ENCODE data around the gene MMS19. TPM values are rescaled to one million over a fixed set of nuclear protein-coding genes. Genes with fewer than 3 reads are reported as not detected.

MMS19 gene
- total and polyA plus RNA-seq, 10 of the 15 experiments (the other 5 are each of a cell fraction or from before 2014, with no cell fraction given), result 40.2 to 112 (median 69.0) TPM

GRCh38 chr10:97435211-97435610, 63.0 kb downstream of the MMS19 start:
- no peak overlapping the region for H3K9ac ChIP-seq (ENCODE audit: control insufficient read depth, insufficient read depth, low read length)
- H2AFZ ChIP-seq (ENCODE audit: control insufficient read depth, low read depth, low read length), result no peak overlapping the region
- DNase-seq (ENCODE audit: low read depth, low spot score) (no peak), FAIRE-seq (no peak), ATAC-seq (no peak)
- no peak overlapping the region for H3K4me3 ChIP-seq
- TF ChIP-seq POLR2AphosphoS2 (IDR thresholded peaks at IDR 0.05; ENCODE audit: low read depth, low read length) (0 out of 2 replicates have a peak, but pooled peaks have one; percentile 63), CHD1 (IDR thresholded peaks at IDR 0.05; ENCODE audit: low read depth, low read length) (no peak)
- H3K27me3 ChIP-seq (replicated peaks in 1 of 2; ENCODE audit: control insufficient read depth in 2 of 2, insufficient read depth in 2 of 2, low read length in 1 of 2), result no peaks in the 10 kb centered on the region
- H3K27ac ChIP-seq (ENCODE audit: control insufficient read depth, insufficient read depth), result no peak overlapping the region
- 95% methylated on average over 6 of the region's 6 CpGs for WGBS (ENCODE audit: insufficient coverage, insufficient replicate concordance, low lambda C conversion rate, missing lambda C conversion rate)
- CTCF ChIA-PET, result interaction anchor here (1.2 to 1.4 kb wide), 2 partner anchors 12 to 20 kb away, joined by 3 read pairs; no protein-coding TSS in a partner anchor
- RAD21 ChIA-PET (ENCODE audit: unreplicated experiment), result no interaction called here
- intact Hi-C loops (cut with micrococcal nuclease; ENCODE audit: unreplicated experiment) (no loop called here), in situ Hi-C loops (cut with MboI) (no loop called here)
- SMC1A ChIA-PET (ENCODE audit: uncharacterized antibody, unreplicated experiment), result no interaction called here
- POLR2A ChIA-PET, result interaction anchor here (0.7 kb wide), 1 partner anchor 11 kb away, joined by 3 read pairs; no protein-coding TSS in a partner anchor
- H3K79me2 ChIP-seq (ENCODE audit: control insufficient read depth, insufficient read depth, low read length), result peaks cover 10% of the 10 kb centered on the region
- H3K4me2 ChIP-seq (ENCODE audit: control insufficient read depth, insufficient read depth), result no peak overlapping the region
- H3K4me1 ChIP-seq (ENCODE audit: control insufficient read depth, insufficient read depth, low read length), result no peaks in the 10 kb centered on the region
- BruUV-seq (replicated peaks), result no TSS peak
- H3K36me3 ChIP-seq (ENCODE audit: control insufficient read depth in 2 of 2, insufficient read depth in 2 of 2, low read length in 1 of 2), result peaks cover 9 to 33% of the 10 kb centered on the region in 2 experiments
- no peaks in the 10 kb centered on the region for H3K9me3 ChIP-seq (replicated peaks; ENCODE audit: control insufficient read depth, insufficient read depth, low read length)
- H4K20me1 ChIP-seq (ENCODE audit: control insufficient read depth, insufficient read depth), result peaks cover 8% of the 10 kb centered on the region; the same call in 1 of the 2 replicates

- no peak overlapping the region for H3K9ac ChIP-seq (ENCODE audit: control insufficient read depth, insufficient read depth, low read length)
- DNase-seq (ENCODE audit: low read depth, low spot score), result no peak
- no peak overlapping the region for H3K27ac ChIP-seq (ENCODE audit: control insufficient read depth, insufficient read depth)
- no peak overlapping the region for H2AFZ ChIP-seq (ENCODE audit: control insufficient read depth, low read depth, low read length)
- peak; percentile 29 for ATAC-seq
- peaks cover 16% of the 10 kb centered on the region for H3K79me2 ChIP-seq (ENCODE audit: control insufficient read depth, insufficient read depth, low read length)
- peaks cover 9 to 33% of the 10 kb centered on the region in 2 experiments for H3K36me3 ChIP-seq (ENCODE audit: control insufficient read depth in 2 of 2, insufficient read depth in 2 of 2, low read length in 1 of 2)
- ChIA-PET CTCF (interaction anchor here (0.9 to 1.7 kb wide), 4 partner anchors 10 to 20 kb away, joined by 3 to 4 read pairs (median 3); no protein-coding TSS in a partner anchor), RAD21 (ENCODE audit: unreplicated experiment) (interaction anchor here (0.8 kb wide), 1 partner anchor 23 kb away, joined by 3 read pairs; no protein-coding TSS in a partner anchor), SMC1A (ENCODE audit: uncharacterized antibody, unreplicated experiment) (interaction anchor here (1.0 to 1.1 kb wide), 3 partner anchors 11 to 26 kb away, joined by 3 to 5 read pairs (median 3); no protein-coding TSS in a partner anchor), POLR2A (interaction anchor here (0.7 kb wide), 1 partner anchor 11 kb away, joined by 3 read pairs; no protein-coding TSS in a partner anchor)
- in situ Hi-C loops (cut with MboI), result no loop called here
- H3K27me3 ChIP-seq (replicated peaks in 1 of 2; ENCODE audit: control insufficient read depth in 2 of 2, insufficient read depth in 2 of 2, low read length in 1 of 2), result no peaks in the 10 kb centered on the region
- H3K9me3 ChIP-seq (replicated peaks; ENCODE audit: control insufficient read depth, insufficient read depth, low read length), result no peaks in the 10 kb centered on the region
- intact Hi-C loops (cut with micrococcal nuclease; ENCODE audit: unreplicated experiment), result no loop called here
- H3K4me2 ChIP-seq (ENCODE audit: control insufficient read depth, insufficient read depth), result no peak overlapping the region
- FAIRE-seq, result no peak
- H3K4me3 ChIP-seq, result no peak overlapping the region
- H3K4me1 ChIP-seq (ENCODE audit: control insufficient read depth, insufficient read depth, low read length), result no peaks in the 10 kb centered on the region
- 53% methylated on average over 1 of the region's 1 CpG for WGBS (ENCODE audit: insufficient coverage, insufficient replicate concordance, low lambda C conversion rate, missing lambda C conversion rate)
- H4K20me1 ChIP-seq (ENCODE audit: control insufficient read depth, insufficient read depth), result peaks cover 8% of the 10 kb centered on the region; the same call in 1 of the 2 replicates
- no TSS peak for BruUV-seq (replicated peaks)
- no peak for TF ChIP-seq IRF3 (IDR thresholded peaks at IDR 0.05)
- no peak for TF ChIP-seq SPI1 (IDR thresholded peaks at IDR 0.05; ENCODE audit: borderline replicate concordance, insufficient read depth, low read depth, low read length)
- TF ChIP-seq ATF7 (IDR thresholded peaks at IDR 0.05; ENCODE audit: low read depth), result no peak
- no peak for TF ChIP-seq NKRF (conservative IDR thresholded peaks at IDR 0.05)
- no peak for TF ChIP-seq TARDBP (IDR thresholded peaks at IDR 0.05; ENCODE audit: borderline replicate concordance)
- TF ChIP-seq RAD51 (IDR thresholded peaks at IDR 0.05), result no peak
- no peak for TF ChIP-seq SMAD5 (IDR thresholded peaks at IDR 0.05; ENCODE audit: low read depth)
- TF ChIP-seq KAT2A (conservative IDR thresholded peaks at IDR 0.05; ENCODE audit: control insufficient read depth, low read depth, low read length), result no peak
- TF ChIP-seq ZBTB11 (CRISPR knock-in tag; IDR thresholded peaks at IDR 0.05), result no peak
These were observed 63.7 kb downstream of the MMS19 start for GRCh38 chr10:97434557-97434956.
